Activated naive CD4-positive, alpha-beta T cell treated with Interleukin-2 at 50 U/mL for 16 hours (primary cell): ENCODE data around the gene PGPEP1.
A peak's percentile ranks its signal among the peaks of the same experiment; 100 is the strongest.
"Not testable (repeated sequence)": the region's sequence is repeated elsewhere in the genome, so short reads cannot be mapped to it uniquely, and the experiment has no call there.

ENCODE experiments used
- DNase-seq: peaks from one replicate; pipeline ENCODE4 v3.0.0-alpha.2; 2020

Gene PGPEP1

DNA sequence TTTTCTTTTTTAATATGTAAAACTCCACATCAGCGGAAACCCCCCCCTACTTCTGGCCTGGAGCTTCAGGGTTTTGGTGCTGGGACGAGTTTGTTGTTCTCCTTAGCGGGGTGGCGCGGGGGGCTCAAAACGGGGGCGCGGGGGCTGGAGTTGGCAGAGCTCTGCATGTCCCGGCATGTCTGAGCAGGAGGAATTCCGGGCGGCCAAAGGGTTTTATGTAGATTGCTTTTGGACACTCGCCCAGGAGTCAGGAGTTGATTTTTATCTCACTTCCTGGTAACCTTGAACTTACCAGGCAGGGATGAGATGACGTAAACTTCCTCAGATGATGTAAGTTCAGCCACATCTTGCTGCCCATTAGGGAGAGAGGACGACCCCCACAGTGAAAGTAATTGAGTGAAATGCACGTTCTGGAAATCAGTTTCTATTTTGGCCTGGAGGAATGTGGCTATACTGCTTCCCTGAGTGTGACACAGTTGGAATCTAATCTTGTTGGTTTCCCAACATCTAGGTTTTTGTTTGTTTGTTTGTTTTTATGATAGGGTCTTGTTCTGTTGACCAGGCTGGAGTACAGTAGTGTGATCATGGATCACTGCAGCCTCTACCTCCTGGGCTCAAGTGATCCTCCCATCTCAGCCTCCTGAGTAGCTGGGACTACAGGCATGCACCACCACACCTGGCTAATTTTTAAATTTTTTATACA lies 24.6 kb downstream of the PGPEP1 start:
- no peak for DNase-seq

- no peak for DNase-seq
Observed at GRCh38 chr19:18366021-18366435, 25.6 kb downstream of the PGPEP1 start.

GRCh38 chr19:18368504-18369222 lies 28.3 kb downstream of the PGPEP1 start:
- DNase-seq: no peak

GRCh38 chr19:18373407-18373891 lies 33.1 kb downstream of the PGPEP1 start:
- no peak for DNase-seq

DNA sequence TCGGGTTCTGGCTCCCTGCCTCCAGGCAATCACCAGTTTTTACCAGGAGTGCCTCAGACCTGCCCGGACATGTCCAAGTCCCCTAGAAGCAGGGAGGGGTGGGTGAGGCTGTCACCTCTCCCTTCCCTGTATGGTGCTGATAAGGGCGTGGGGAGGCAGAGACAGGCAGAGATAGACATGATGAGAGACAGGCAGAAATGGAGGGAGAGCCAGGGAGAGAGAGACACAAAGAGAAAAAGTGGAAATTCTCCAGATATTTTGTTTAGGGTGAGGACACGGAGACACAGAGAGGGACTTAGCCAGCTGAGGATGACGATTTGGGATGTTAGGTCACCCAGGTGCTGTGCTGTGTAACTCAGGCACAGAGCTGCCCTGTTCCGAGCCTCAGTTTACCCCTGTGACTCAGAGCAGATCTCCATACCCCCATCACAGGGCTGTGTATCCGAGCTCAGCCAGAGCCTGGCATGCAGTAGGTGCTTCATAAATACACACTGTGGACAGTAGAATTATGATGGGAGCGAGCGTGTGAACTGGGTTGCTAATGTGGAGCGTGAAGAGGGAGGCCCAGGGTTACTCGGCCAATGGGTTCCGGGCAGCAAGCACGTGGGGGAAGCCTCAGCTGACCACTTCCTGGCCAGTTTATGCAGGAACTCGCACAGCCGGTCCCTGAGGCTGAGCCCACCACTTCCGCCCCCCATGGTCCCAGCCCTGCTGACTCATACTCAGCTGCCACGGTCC lies 33.7 kb downstream of the PGPEP1 start:
- DNase-seq: peak; percentile 46

DNA sequence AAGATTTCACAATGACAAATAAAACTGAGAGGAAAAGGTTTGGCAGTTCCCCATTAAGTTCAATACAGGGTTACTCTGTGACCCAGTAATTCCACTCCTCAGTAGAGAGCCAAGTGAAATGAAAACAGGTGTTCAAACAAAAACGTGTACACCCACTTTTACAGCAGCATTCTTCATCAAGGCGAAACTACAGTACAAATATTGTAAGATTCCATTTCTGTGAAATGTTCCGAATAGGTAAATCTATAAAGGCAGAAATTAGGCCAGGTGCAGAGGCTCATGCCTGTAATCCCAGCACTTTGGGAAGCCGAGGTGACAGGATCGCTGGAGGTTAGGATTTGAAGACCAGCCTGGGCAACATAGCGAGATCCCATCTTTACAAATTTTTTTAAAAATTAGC lies 36.6 kb downstream of the PGPEP1 start:
- no peak for DNase-seq

GRCh38 chr19:18379803-18380747 lies 39.7 kb downstream of the PGPEP1 start:
- DNase-seq: no peak

DNA sequence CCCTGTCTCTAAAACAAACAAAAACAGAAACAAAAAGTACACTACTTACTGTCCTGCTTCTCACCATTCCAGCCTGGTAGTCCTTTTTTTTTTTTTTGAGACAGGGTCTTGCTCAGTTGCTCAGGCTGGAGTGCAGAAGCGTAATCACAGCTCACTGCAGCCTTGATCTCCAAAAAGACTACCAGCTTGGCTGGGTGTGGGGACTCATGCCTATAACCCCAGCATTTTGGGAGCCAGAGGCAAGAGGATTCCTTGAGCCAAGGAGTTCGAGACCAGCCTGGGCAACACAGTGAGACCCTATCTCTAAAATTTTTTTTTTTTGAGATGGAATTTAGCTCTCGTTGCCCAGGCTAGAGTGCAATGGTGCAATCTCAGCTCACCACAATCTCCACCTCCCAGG lies 40.4 kb downstream of the PGPEP1 start:
- no peak for DNase-seq

DNA sequence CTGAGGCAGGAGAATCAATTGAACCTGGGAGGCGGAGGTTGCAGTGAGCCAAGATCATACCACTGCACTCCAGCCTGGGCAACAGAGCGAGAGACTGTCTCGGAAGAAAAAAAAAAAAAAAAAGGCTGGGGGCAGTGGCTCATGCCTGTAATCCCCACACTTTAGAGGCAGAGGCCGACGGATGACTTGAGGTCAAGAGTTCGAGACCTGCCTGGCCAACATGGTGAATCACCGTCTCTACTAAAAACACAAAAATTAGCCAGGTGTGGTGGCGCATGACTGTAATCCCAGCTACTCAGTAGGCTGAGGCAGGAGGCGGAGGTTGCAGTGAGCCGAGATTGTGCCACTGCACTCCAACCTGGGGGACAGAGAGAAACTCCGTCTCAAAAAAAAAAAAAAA lies 43.2 kb downstream of the PGPEP1 start:
- DNase-seq: not testable (repeated sequence)

DNA sequence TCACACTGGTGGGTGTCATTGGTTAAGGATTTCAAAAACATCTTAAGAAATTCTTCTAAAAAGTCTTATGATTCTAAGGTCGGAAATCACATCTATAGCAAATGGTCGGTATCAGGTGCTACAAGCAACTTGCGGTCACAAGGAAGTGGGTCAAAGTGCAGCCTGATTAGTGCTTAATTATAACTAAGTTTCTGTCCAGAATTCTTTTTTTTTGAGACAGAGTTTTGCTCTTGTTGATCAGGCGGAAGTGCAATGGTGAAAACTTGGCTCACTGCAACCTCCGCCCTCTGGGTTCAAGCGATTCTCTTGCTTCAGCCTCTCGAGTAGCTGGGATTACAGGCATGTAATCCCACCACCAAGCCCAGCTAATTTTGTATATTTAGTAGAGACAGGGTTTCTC lies 44.4 kb downstream of the PGPEP1 start:
- no peak for DNase-seq

DNA sequence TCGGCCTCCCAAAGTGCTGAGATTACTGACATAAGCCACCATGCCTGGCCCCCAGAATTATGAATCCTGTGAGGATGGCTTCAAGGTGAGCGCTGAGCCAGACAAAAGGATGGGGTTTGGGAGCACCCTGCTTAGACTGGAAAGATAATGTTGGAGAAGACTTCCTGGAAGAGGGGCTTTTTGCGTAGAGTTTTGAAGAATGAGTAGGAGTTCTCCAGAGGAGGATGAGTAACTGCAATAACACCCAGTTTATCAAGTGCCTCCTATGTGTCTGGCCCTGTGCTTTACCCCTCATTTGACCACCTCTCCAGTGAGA lies 44.9 kb downstream of the PGPEP1 start:
- DNase-seq: no peak

DNA sequence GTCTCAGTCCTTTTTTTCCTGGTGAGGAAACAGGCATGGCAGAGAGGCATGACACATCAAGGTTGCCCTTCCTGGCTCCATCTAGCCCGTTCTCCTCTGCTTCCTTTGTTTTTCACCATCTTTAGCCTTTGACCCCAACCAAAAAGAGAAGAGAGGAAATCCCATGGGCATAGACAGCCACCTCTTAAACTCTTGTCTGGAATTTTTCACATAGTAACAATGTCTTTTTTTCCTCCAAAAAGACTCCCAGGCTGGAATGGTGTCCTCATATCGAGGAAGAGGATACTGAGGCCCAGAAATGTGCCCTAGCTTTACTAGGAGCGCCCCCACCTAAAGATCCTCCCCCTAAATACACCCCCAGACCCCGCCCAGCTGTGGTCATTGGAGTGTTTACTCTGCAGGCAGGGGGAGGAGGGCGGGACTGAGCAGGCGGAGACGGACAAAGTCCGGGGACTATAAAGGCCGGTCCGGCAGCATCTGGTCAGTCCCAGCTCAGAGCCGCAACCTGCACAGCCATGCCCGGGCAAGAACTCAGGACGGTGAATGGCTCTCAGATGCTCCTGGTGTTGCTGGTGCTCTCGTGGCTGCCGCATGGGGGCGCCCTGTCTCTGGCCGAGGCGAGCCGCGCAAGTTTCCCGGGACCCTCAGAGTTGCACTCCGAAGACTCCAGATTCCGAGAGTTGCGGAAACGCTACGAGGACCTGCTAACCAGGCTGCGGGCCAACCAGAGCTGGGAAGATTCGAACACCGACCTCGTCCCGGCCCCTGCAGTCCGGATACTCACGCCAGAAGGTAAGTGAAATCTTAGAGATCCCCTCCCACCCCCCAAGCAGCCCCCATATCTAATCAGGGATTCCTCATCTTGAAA lies 45.5 kb downstream of the PGPEP1 start, which contains the start of gene GDF15:
Gene GDF15 (plus strand): TSS at position 484 of the 868 bp plus-strand sequence. CDS start 32 bp downstream, at position 516.
- peak; percentile 27 for DNase-seq

GRCh38 chr19:18386543-18387271 lies 46.3 kb downstream of the PGPEP1 start:
- no peak for DNase-seq

- DNase-seq: peak; percentile 83
Observed at GRCh38 chr19:18388100-18388959, 47.9 kb downstream of the PGPEP1 start.

DNA sequence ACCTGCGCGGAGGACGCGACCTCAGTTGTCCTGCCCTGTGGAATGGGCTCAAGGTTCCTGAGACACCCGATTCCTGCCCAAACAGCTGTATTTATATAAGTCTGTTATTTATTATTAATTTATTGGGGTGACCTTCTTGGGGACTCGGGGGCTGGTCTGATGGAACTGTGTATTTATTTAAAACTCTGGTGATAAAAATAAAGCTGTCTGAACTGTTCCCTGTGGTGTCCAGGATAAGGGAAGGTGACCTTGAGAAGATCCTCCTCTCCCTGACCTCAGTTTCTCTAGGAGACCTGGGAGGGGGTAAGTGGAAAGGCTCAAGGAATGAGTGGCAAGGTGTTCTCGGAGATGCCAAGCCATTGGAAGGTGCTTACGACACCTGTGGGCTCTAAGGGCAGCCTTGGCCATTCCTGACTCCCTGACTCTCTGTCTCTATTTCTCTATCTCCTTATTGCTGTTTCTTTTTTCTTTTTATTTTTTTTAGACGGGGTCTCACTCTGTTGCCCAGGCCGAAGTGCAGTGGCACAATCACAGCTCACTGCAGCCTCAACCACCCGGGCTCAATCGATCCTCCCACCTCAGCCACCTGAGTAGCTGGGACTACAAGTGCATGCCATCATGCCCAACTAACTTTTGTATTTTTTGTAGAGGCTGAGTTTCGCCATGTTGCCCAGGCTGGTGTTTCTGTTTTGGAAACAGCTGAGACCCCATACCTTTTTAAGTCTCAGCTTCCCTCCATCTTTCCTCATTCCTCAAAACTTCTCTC lies 48.7 kb downstream of the PGPEP1 start:
- no peak for DNase-seq

- DNase-seq: no peak
Observed at GRCh38 chr19:18389726-18390064, 49.3 kb downstream of the PGPEP1 start.

- DNase-seq: no peak
Observed at GRCh38 chr19:18390065-18390907, 49.9 kb downstream of the PGPEP1 start.

DNA sequence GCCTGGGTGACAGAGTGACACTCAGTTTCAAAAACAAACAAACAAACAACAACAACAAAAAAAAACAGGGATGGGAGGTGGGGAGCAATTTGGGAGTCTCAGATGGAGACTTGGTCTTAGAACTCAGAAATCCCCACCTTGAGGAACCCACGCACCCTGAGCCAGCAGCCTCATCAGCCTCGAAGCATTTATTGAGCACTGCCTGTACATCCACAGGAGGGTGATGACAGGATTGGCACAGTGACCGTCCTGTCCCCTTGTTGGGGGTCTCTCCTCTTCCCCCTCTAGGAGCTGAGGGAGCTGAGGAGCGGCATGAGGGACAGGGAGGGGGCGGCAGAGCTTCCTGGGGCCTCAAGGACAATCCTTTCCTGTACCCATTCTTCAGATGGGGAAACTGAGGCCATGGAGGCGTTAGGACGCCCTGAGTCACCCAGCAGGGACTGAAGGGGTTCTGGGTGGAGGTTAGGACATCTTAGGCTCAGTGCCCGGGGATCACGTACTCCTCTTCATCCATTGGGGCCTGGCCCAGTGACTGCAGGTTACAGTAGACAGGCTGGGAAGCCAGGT lies 51.2 kb downstream of the PGPEP1 start:
- DNase-seq: no peak
